Stimulated activated CD8-positive, alpha-beta memory T cell treated with anti-CD3 and anti-CD28 coated beads, Interleukin-12 subunit alpha, Interleukin-12 subunit beta, amount 100 ng/mL, for 24 hours (primary cell): ENCODE results near the gene FHIT.

Source experiments
- DNase-seq: peaks from one replicate; pipeline ENCODE4 v3.0.0-alpha.2; 2020; ENCODE audit errors: extremely low read depth

The FHIT gene

DNA sequence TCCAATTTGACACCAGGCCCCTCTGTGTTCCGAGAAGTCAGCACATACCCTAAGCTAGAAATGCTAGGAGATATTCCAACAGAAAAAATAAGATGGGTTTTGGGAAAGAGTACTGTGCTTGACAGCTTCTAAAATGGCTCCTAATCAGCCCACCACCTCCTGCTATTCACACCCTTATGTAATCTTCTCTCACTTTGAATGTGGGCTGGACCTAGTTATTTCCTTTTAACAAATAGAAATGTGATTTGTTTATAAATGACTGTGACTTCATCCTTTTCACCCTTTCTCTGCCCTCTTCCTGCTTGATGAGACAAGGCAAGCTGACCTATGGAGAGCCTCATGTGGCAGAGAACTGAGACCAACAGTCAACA, 961.1 kb downstream of the FHIT start:
- DNase-seq, result no peak

DNA sequence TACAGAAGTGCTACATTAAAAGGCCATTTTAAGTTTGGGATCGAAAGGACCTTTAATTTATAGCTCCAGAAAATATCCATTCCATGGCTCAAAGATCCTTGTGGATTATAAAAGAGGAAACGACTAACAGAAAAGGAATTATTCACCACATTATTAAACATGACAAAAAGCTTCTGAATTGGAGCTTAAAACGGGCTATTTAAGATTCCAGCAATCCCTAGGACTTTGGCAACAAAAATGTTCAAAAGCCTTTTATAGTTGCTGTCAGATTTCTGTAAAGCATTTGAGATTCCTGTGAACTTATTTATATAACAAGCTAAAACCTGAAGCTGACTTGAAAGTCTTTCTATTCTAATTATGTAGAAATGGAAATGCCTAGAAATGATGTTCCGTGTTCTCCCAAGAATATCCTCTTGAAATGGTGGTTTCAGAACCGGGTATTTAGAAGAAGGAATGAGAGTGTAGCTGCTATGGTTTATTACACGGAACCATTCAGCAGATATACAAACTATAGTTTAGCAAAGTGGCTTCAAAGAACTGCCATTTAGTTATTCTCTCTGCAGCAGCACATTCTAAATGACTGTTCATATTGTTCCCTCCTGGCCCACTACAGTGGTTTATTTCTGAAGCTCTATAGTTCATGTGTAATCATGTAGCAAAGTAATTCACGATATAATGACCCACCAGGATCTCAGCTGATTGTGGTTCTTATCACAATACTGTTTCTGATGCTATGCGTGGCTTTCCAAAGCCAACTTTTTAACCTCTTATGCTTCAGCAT, 961.7 kb downstream of the FHIT start:
- no peak for DNase-seq

DNA sequence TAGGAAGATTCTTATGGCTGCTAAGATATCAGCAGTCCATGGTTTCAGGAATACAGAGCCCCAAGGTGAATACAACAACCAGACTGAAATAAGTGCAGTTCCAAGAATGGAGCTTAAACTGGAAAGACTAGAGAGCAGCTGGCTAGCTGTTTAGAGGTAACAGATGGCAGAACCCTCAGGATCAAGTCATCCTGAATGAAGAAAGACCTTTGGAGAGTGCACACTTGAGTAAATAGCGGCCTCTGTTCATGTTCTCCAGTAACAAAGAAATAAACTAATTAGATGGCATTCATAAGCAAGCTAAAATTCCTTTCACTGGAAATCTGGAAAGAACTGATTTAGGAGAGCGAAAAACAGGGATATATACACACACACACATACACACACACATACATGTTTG, 968.4 kb downstream of the FHIT start:
- DNase-seq, result no peak

DNA sequence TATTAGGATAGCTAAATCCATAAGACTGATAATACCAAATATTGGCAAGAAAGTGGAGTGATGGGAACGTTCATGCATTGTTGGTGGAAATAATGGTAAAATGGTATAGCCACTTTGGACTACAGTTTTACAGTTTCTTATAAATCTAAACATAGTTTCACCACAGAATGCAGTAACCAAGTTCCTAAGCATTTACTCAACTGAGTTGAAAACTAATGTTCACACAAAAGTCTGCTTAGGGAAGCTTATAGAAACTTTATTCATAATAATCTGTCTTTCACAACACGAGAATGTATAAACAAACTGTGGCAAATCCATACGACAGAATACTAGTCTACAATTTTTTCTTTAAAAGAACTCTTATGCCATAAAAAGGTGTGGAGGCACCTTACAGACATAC, 969.3 kb downstream of the FHIT start:
- no peak for DNase-seq

DNA sequence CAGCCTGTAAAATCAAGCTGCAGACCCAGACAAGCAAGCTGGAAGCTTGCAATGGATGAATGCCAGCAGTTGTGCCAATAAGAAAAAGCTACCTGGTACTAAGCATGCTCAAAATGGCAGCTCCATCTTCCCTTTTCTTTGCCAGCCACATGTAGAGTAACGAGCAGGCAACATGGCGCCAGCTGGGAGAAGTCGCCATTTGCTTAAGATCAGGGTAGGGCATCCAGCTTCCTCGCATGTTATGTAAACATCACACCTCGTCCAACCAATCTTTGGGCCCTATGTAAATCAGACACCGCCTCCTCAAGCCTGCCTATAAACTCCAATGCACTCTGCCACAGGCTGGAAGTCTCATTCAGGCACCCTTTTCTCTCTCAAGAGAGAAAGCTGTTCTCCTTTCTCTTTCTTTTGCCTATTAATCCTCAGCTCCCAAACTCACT, 973.9 kb downstream of the FHIT start:
- no peak for DNase-seq

DNA sequence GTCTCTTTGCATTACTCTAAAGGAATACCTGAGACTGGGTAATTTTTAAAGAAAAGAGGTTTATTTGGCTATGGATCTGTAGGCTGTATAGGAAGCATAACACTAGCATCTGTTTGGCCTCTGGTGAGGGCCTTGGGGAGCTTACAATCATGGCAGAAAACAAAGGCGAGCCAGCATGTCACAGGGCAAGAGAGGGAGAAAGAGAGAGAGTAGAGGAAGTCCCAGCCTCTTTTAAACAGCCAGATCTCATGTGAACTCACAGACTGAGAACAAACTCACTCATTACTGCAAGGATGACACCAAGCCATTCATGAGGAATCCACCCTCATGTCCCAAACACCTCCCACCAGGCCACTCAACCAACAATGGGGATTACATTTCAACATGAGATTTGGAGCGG, 974.6 kb downstream of the FHIT start:
- no peak for DNase-seq

DNA sequence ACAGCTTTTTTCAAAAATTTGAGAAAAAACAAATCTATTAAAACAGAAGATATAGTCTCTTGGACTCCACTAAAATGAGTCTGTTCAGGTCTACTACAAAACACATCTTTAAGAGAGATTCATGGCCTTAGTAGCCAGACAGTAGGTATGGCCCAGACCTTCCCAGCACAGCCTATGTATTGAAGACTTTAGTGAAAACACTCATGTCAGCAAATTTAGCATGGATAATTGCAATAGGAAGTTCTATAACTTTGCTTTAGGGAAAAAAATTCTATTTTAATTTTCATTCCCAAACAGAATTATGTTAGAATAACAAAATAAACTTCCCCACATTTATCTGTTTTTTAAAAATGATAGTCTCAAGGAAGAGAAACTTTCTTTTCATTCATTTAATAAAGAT, 976.6 kb downstream of the FHIT start:
- no peak for DNase-seq

DNA sequence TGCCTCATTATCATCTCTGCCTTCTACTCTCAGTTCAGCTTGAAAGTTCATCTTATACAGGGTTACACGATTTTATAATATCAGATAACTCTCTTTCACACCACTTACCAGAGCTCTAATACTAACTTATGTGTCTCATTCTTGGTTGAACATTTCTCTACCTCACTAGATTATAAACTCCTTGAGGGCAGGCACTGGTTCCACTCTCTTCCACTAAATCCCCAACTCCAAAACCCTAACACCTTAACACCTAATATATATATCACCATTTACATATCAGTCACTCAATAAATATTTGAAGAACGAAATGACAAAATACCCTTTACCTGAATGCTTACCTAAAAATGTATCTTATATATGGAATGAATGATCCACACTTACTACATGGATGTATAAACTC, 977.2 kb downstream of the FHIT start:
- no peak for DNase-seq

DNA sequence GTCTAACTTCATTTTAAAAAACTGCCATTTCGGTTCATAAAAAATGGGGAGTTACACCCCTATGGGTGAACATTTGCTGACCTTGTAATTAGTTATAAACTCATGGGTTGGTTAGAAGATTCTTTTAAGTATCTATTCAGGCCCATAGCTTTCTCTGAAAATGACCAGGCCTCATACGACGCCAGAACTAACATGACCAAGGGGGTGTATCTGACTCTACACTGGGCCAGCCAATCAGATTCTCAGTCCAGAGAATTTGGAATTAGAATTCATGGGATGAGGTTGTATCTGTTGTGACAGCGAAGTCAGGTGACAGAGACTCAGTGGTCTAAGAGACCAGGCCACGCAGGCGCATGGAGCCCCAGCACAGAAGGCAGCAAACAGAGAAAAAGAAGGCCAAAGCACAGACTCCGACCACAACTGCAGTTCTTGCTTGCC, 981.4 kb downstream of the FHIT start:
- DNase-seq, result no peak

DNA sequence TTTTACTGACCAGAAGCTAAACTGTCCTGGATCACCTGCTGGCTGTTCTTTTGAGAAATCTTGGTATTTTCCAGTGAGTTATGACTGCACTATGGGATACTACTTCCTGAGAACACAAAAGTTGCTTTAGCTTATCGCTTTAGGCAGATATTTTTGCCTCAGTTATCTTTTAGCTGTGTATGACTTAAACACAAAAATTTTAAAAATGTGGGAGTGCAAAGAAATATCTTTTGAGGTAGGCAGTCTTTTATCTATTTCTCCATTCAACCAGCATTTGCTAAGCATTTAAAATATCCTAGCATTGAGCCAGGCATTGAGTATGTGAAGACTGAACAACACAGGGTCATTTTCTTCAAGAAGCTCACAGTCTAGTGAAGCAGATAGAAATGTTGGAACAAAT, 981.9 kb downstream of the FHIT start:
- DNase-seq, result no peak

DNA sequence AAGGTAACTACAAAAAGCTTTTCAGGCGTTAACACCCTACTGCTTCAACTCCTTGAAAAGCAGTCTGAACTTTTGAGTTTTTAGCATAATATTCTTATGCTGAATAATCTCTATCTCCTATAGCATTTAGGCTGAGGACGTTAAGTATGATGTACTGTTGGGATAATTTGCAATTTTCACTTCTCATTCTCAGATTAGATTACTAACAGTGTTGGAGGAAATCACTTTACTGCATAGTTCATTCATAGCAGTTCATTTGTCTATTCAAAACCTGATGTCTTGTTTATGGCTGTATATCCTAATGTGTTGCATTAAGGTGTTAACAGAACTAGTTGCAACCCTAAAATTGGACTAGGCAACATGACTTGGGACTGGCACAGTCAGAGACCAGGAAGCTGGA, 983.1 kb downstream of the FHIT start:
- DNase-seq, result no peak

DNA sequence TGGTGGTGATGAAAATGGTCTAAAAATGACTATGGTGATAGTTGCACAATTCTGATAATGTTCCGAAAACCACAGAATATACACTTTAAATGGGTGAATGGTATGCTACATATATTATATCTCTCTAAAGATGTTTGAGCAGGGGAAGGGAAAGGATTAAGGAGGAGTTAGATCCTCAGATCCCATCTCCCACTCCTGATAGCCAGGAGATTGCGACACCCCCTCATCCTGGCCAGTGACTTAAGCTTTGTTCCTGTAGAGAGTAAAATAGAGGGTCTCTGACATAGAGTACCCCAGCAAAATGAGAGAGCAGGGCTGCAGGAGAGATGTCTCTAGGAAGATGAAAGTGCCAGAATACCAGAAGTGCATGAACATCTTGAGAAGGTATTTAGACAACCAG, 984.8 kb downstream of the FHIT start:
- no peak for DNase-seq

DNA sequence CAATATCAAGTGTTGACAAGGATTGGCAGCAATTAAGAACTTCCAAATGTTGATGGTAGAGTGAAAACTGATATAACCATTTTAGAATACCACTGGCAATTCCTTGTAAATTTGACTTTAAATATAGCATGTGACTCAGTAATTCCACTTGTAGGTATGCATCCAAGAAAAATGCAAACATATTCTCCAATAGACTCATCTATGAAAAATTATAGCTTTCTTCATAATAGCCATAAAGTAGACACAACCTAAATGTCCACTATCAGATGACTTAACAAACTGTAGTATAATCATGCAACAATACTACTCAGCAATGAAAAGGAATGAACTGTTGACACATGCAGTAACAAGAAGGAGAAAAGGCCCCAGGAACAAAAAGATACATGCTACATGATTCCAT, 988.1 kb downstream of the FHIT start:
- no peak for DNase-seq

DNA sequence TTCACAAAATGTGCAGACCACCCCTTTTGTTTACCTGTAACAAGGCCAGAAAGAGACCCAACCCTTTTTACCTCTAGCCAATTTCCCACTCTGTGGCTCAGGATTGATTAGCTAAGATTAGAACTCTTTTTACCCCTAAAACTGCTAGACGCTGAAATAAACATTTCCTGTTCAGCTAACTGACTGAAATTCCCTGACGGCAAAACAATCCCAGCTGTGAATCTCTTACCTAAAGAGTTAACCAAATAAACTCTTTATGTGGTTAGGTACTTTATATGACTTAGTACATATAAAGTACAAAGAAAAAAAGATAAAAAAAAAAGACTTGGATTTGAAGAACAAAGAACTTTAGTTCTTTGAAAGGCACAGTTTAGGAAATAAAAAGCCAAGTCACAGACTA, 988.7 kb downstream of the FHIT start:
- no peak for DNase-seq

DNA sequence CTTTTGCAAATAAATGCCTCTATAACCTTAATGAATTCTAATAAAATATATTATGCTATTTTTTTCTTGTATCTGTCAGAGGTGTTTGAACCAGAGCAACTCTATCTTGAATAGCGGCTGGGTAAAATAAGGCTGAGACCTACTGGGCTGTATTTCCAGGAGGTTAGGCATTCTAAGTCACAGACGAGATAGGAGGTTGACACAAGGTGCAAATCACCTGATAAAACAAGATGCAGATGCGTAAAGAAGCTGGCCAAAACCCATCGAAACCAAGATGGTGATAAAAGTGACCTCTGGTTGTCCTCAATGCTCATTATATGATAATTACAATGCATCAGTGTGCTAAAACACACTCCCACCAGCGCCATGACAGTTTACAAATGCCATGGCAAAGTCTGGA, 990.7 kb downstream of the FHIT start:
- DNase-seq, result no peak

DNA sequence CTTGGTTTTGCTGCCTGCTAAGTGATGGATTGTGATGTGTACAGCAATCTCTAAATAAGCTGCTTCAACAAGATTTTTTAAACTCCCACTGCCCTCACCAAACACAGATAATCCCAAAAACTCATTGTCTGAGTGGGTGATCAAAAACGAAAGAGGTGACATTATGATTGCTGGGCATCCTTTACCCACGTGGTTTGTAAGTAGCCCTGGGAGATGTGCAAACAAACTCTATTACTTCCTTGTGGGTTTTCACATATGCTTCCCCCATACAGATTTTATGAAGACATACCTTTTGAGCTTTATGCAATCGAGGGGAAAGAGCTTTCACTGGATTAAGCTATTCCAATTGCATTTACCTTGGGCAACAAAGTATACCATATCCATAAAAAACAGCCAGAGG, 1000.4 kb downstream of the FHIT start:
- no peak for DNase-seq

DNA sequence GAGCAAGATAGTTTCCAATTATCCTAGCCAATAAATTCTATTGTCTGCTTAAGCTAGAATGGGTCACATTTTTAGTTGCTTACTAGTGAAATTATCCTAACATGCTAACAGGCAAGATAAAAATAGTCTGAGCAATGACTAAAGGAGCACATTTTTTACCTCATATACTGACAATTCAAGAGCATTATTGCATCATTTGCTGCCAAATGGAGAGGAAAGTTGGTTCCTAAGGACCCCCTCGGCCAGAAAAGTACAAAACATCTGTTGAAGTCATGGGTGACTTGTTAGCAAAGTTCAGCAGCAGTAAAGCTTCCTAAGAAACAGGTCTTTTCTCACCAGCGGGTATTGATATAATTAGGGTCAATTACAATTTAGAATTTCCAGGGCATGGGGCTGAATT, 1001.0 kb downstream of the FHIT start:
- DNase-seq, result no peak

DNA sequence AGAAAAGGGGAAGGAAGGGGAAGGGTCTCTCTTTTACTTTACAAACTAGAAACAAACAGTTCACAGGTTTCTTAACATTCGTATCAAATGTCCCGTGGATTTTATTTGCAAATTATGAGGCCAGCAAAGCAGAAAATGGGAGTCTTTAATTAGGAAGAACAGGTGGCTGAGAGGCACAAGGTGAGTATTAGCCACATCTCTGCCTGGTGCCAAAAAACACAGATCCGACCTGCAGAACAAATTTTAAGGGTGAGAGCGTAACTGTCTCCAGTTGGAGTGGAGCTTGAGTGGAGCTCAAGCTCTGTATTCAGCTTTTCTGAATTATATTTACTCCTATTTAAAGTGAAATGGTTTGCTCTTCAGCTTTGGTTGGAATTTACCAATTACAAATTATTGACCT, 1004.9 kb downstream of the FHIT start:
- no peak for DNase-seq

DNA sequence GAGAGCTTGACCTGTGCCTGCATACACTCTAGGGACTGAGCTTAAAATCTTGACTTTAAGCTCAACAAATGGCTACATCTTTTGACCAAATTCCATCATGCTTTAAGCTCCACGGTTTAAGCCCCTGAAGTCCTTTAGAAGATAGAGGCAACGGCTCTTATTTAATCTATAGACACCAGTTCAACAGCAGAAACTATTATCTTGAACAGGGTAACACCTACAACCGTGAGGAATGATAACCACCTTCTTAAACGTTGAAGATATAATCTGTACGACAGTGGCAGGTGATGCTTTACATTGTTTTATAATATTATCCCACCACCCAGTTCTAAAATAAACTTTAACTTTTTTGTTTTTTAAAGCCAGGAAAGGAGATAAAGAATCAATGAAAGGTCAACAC, 1007.8 kb downstream of the FHIT start:
- DNase-seq, result no peak

DNA sequence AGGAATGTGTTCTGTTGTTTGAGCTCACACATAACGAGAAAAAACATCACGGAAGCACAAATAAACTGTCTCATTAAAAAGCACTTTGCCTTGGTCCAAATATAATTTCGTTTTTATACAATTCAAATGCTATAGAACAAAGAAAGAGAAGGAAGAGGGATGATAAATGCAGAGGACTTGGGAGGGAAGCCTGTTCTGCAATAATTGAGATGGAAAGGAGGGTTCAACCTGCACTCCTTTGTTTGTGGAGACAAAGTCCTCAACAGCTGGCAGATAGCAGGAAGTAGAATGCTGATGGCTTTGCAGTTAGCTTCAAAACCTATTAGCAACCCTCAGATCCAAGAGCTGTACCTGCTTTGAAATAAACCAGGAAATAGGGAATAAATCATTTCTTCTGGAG, 1010.8 kb downstream of the FHIT start:
- DNase-seq, result no peak

DNA sequence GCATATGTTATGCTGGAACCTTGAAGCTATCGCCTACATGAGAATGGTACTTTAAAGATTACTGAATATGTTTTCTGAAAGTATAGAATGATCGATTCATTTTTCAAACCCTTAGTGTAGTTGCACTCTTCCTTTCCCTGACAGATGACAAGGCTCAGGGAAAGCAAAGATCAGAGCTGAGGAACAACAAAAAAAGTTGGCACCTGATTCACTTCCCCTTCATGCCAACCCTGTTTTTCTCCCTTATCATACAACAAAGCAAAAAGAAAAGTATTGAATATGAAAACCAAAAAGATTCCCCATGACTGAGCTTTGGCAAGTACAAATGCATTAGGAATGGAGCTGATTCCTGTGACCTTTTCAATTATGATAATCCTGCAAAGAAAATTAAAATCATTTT, 1012.7 kb downstream of the FHIT start:
- DNase-seq, result no peak

DNA sequence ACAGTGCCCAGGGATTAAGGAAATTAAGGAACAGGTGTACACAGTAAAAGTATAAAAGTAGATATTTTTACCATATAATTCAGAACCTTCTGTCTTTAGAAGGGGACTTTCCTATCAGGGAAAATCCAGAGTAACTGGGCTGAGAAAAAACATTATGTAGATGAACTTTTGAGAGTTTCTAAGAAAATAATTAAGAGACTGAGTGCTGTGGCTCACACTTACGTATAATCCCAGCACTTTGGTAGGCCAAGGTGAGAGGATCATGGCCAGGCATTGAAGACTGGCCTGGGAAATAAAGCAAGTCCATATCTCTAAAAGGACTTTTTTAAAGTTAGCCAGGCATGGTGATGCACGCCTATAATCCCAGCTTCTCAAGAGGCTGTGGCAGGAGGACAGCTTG, 1021.8 kb downstream of the FHIT start:
- no peak for DNase-seq

DNA sequence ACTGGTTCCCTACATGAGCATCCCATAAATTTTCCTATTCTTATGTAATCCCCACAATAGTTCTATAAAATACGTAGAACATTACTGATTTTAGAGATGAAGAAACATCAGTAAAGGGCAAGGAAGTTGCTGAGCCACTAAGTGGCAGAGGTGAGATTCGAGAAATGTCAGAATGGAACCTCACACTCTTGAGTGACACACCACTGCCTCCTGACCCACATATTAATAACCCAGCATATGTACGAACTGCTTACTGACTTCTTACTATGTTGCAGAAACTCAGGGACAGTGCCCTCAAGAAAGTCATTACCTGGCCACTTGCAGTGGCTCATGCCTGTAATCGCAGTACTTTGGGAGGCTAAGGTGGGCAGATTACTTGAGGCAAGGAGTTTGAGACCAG, 1022.4 kb downstream of the FHIT start:
- DNase-seq, result no peak

DNA sequence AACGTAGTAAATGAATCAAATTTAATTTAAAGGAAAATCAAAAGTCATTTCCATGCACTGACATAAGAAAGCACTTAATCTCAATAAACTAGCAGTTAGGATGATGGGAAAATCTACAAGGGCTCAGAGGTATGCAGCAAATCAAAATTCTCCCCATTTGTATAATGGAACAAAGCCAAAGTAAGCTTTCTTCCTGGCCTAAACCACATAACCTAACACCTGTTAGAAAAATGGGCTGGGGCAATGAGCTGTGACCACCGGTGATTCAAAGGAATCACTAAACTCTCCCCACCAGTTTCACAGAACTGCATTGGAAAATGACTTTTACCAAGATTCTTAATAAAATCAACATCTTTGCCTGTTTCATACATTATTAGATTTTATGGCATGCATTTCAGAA, 1024.3 kb downstream of the FHIT start:
- no peak for DNase-seq
